Measurements from ENCODE around the gene MRPS34. TPM values are rescaled to one million over a fixed set of nuclear protein-coding genes. Genes with fewer than 3 reads are reported as not detected.

The MRPS34 gene
- total RNA-seq, 4 donors from 2014 or later = 67.6 to 114 (median 82.3) TPM

DNA sequence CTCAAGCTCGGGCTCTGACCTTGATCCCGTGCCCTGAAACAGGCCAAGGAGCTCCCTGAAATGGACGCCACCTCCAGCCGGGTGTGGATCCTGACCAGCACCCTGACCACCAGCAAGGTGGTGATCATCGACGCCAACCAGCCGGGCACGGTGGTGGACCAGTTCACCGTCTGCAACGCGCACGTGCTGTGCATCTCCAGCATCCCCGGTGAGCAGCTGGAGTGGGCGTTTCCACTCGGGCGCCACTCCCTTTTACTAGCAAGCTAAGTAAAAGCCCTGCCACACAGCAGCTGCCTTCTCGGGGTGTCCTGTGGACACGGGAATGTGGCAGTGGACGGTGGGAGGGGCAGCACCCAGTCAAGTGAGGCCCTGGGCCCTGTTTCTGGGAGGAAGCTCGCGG is 8.0 kb downstream of the MRPS34 start:
- Histone ChIP-seq H3K27ac (no peak overlapping the region), H3K4me3 (no peak overlapping the region), H3K4me1 (peaks cover 0 to 7% (median 2%) of the 10 kb centered on the region in 4 donors), H3K36me3 (peaks cover 0 to 96% (median 0%) of the 10 kb centered on the region in 3 donors), H3K9me3 (no peaks in the 10 kb centered on the region), H3K27me3 (no peaks in the 10 kb centered on the region)
- DNase-seq = no peak
- no peak for TF ChIP-seq POLR2A (IDR thresholded peaks at IDR 0.05)
- TF ChIP-seq, protein P1, sequence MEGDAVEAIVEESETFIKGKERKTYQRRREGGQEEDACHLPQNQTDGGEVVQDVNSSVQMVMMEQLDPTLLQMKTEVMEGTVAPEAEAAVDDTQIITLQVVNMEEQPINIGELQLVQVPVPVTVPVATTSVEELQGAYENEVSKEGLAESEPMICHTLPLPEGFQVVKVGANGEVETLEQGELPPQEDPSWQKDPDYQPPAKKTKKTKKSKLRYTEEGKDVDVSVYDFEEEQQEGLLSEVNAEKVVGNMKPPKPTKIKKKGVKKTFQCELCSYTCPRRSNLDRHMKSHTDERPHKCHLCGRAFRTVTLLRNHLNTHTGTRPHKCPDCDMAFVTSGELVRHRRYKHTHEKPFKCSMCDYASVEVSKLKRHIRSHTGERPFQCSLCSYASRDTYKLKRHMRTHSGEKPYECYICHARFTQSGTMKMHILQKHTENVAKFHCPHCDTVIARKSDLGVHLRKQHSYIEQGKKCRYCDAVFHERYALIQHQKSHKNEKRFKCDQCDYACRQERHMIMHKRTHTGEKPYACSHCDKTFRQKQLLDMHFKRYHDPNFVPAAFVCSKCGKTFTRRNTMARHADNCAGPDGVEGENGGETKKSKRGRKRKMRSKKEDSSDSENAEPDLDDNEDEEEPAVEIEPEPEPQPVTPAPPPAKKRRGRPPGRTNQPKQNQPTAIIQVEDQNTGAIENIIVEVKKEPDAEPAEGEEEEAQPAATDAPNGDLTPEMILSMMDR (IDR thresholded peaks at IDR 0.05) = no peak

DNA sequence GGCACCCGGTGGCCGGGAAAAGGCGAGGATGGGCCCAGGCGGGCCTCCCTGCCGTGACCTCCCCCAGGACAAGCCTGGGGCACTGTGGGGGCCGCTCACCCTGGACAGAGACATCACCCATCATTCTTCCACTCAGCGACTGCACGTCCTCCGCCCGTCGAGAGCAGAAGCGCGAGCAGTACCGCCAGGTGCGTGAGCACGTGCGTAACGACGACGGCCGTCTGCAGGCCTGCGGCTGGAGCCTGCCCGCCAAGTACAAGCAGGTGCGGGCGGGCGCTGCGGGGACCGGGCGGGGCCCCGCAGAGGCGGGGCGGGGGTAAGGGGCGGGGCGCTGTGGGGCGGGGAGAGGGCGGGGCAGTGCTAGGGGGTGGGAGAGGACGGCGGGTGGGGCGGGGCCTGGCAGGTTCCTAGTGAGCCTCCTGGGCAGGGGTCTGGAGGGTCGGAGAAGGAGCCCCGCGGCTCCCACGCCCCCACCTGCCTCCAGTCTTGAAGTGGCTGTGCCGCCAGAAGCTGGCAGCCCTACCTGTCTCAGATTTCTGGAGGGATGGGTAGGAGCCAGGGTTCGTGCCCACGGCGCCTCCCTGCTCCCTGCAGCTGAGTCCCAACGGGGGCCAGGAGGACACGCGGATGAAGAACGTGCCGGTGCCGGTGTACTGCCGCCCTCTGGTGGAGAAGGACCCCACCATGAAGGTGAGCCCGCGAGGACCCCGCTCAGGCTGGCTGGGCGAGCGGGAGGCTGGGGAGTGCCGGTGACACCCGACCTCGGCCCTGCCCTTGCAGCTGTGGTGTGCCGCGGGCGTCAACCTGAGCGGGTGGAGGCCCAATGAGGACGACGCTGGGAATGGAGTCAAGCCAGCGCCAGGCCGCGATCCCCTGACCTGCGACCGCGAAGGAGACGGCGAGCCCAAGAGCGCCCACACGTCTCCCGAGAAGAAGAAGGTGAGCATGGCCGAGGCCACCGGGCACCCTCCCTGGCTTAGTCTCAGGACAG is 9.1 kb downstream of the MRPS34 start:
- Histone ChIP-seq H3K4me3 (no peak overlapping the region), H3K27me3 (no peaks in the 10 kb centered on the region), H3K36me3 (peaks cover 0 to 94% (median 0%) of the 10 kb centered on the region in 3 donors), H3K4me1 (no peaks in the 10 kb centered on the region), H3K27ac (no peak overlapping the region), H3K9me3 (no peaks in the 10 kb centered on the region)
- TF ChIP-seq, protein P1 (IDR thresholded peaks at IDR 0.05) = peak in 1 of 6 experiments; percentile 10
- TF ChIP-seq POLR2A (IDR thresholded peaks at IDR 0.05) = no peak
- DNase-seq = no peak

DNA sequence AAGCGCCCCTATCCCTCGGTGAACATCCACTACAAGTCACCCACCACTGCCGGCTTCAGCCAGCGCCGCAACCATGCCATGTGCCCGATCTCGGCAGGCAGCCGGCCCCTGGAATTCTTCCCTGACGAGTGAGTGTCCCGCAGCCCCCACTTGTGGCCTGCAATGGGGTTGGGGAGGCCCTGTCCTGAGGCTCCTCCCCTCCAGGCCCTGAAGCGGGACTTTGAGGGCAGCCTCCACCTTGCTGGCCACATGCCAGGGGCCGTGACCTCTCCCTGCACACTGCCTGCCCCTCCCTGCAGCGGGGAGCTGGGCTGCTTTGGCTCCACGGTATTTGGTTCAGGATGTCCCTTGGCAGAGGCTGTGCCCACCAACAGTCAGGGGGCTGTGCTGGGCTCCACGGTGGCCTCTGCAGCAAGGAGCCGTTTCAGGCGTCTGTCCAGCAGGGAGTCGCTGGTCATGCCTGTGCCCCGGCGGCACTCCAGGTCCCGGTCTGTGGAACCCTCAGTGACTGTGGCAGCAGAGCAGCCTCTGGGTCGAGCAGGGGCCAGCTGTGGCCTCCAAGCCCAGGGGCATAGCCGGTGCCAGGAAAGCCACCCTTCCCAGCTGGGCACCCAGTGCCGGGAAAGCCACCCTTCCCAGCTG is 9.9 kb downstream of the MRPS34 start:
- no peak overlapping the region for H3K4me3 ChIP-seq
- H3K9me3 ChIP-seq = no peaks in the 10 kb centered on the region
- H3K4me1 ChIP-seq = no peaks in the 10 kb centered on the region
- DNase-seq = no peak
- H3K27me3 ChIP-seq = no peaks in the 10 kb centered on the region
- no peak overlapping the region for H3K27ac ChIP-seq
- H3K36me3 ChIP-seq = peaks cover 0 to 90% (median 0%) of the 10 kb centered on the region in 3 donors
- no peak for TF ChIP-seq POLR2A (IDR thresholded peaks at IDR 0.05)
- TF ChIP-seq, protein P1 (IDR thresholded peaks at IDR 0.05) = no peak

DNA sequence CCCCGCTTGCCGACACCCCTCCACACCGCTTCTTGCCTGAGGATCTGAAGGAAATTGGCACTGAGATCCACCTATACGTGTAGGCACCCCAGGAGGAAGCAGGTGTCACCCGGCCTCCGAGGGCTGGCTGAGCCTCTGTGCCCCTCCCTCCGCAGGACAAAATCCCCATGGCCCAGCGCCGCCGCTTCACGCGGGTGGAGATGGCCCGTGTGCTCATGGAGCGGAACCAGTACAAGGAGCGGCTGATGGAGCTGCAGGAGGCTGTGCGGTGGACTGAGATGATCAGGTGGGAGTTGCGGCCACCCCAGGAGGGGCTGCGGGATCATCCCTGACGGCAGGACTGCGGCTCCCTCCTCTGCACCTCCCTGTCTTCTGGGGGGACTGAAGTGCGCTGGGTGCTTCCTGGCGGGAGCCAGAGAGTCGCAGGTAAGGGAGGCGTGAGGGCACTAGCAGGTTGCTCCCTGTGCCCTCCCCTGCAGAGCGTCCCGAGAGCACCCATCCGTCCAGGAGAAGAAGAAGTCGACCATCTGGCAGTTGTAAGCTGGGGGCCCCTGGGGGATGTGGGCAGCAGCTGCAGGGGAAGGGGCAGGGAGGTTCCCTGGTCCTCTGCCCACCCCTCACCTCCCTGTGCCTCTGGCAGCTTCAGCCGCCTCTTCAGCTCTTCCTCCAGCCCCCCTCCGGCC is 10.6 kb downstream of the MRPS34 start:
- peaks cover 0 to 83% (median 0%) of the 10 kb centered on the region in 3 donors for H3K36me3 ChIP-seq
- H3K27me3 ChIP-seq = no peaks in the 10 kb centered on the region
- H3K4me3 ChIP-seq = no peak overlapping the region
- no peak for TF ChIP-seq POLR2A (IDR thresholded peaks at IDR 0.05)
- TF ChIP-seq, protein P1 (IDR thresholded peaks at IDR 0.05) = no peak
- H3K27ac ChIP-seq = no peak overlapping the region
- no peak for DNase-seq
- peaks cover 0 to 5% (median 2%) of the 10 kb centered on the region in 4 donors for H3K4me1 ChIP-seq
- H3K9me3 ChIP-seq = no peaks in the 10 kb centered on the region

DNA sequence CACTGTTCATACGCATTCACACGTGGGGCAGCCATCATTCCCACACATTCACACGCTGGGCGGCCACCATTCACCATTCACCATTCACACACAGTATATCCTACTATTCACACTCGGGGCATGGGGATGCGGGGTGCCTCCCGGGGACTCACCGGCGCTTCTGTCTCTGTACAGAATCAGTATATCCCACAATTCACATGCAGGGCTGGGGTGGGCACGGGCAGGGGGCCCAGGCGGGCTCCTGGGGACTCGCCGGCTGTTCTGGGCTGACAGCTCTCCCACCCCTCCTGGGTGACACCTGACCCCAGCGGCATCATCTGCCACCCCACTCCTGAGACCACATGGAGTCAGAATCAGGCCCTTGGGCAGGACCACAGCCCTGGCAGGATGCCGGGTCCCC is 11.2 kb downstream of the MRPS34 start:
- Histone ChIP-seq H3K27ac (no peak overlapping the region), H3K36me3 (peaks cover 0 to 78% (median 0%) of the 10 kb centered on the region in 3 donors), H3K4me3 (no peak overlapping the region), H3K4me1 (peaks cover 0 to 9% (median 3%) of the 10 kb centered on the region in 4 donors), H3K27me3 (no peaks in the 10 kb centered on the region), H3K9me3 (no peaks in the 10 kb centered on the region)
- TF ChIP-seq, protein P1 (IDR thresholded peaks at IDR 0.05) = no peak
- TF ChIP-seq POLR2A (IDR thresholded peaks at IDR 0.05) = no peak
- no peak for DNase-seq
